HG02623 (cell line): ENCODE results near the gene MROH8.
"Not testable (repeated sequence)": the region's sequence is repeated elsewhere in the genome, so short reads cannot be mapped to it uniquely, and the experiment has no call there.

Source experiments
- ATAC-seq: cut with Tn5 transposase; IDR thresholded peaks from one replicate; pipeline ENCODE4 v1.9.1; 2021; ENCODE audit warnings: moderate library complexity; ENCODE audit not compliant: unreplicated experiment

MROH8 gene

GRCh38 chr20:37155987-37156386, 23.4 kb downstream of the MROH8 start:
- ATAC-seq, result no peak

GRCh38 chr20:37154684-37155298, 24.6 kb downstream of the MROH8 start:
- ATAC-seq, result no peak

- no peak for ATAC-seq
Observed at GRCh38 chr20:37152284-37152683, 27.1 kb downstream of the MROH8 start.

- no peak for ATAC-seq
Observed at GRCh38 chr20:37151529-37151928, 27.8 kb downstream of the MROH8 start.

- not testable (repeated sequence) for ATAC-seq
Observed at GRCh38 chr20:37150864-37151263, 28.5 kb downstream of the MROH8 start.

- ATAC-seq, result no peak
Observed at GRCh38 chr20:37147250-37147649, 32.1 kb downstream of the MROH8 start.

- ATAC-seq, result no peak
Observed at GRCh38 chr20:37144856-37145404, 34.4 kb downstream of the MROH8 start.

- ATAC-seq, result no peak
Observed at GRCh38 chr20:37142708-37143107, 36.6 kb downstream of the MROH8 start.

- ATAC-seq, result no peak
Observed at GRCh38 chr20:37137547-37137946, 41.8 kb downstream of the MROH8 start.

- no peak for ATAC-seq
Observed at GRCh38 chr20:37133952-37134351, 45.4 kb downstream of the MROH8 start.

- ATAC-seq, result no peak
Observed at GRCh38 chr20:37131486-37131885, 47.9 kb downstream of the MROH8 start.

GRCh38 chr20:37128803-37129202, 50.5 kb downstream of the MROH8 start:
- ATAC-seq, result no peak

- ATAC-seq, result not testable (repeated sequence)
Observed at GRCh38 chr20:37126290-37126689, 53.1 kb downstream of the MROH8 start.

- no peak for ATAC-seq
Observed at GRCh38 chr20:37123441-37123840, 55.9 kb downstream of the MROH8 start.

GRCh38 chr20:37120497-37120896, 58.9 kb downstream of the MROH8 start:
- no peak for ATAC-seq

GRCh38 chr20:37119356-37120036, 59.9 kb downstream of the MROH8 start:
- no peak for ATAC-seq

GRCh38 chr20:37114012-37114411, 65.3 kb downstream of the MROH8 start:
- no peak for ATAC-seq

GRCh38 chr20:37111926-37112455, 67.4 kb downstream of the MROH8 start:
- no peak for ATAC-seq

GRCh38 chr20:37108676-37109075, 70.7 kb downstream of the MROH8 start:
- ATAC-seq, result no peak

GRCh38 chr20:37102571-37102970, 76.8 kb downstream of the MROH8 start:
- no peak for ATAC-seq

- ATAC-seq, result no peak
Observed at GRCh38 chr20:37096415-37097041, 82.8 kb downstream of the MROH8 start.
